ENCODE data around the gene SPRY4.

DNA sequence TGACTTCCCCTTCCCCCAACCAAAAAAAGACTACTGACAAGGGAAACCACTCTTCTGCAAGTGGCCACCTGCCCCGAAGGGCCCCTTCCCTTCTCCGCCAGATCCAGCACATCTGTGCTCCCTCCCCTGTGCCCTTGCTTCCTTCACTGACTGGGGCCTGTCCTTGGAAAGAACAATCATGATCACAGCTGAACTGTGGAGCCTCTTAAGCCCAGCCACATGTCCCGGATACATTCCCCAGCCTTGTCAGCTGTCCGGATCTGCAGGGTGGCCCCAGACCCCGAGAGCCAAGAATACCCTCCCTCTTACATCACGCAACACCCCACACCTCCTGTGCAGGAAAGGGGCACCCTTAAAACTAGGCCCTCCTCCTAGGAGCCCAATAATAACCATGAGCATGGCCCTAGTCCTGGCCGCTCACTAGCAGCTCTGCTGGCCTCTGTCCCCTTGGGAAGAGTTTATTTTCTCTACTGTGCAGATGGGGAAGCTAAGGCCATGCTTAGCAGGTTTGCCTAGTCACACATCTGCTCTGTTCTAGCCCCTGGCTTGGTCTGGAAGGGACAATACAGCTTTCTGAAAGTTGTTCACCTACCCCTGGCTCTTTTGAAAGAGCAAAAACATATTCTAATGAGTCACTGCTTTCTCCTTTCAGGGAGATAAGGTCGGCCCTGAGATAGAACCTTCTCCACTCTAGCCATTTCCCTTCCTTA lies 3.8 kb downstream of the SPRY4 start:
- TF ChIP-seq CTCF (conservative IDR thresholded peaks at IDR 0.05; ENCODE audit: low read depth, low read length) (no peak), BHLHE40 (IDR thresholded peaks at IDR 0.05; ENCODE audit: low read depth, low read length) (no peak), RAD21 (IDR thresholded peaks at IDR 0.05; ENCODE audit: low read length) (no peak), POLR2A (IDR thresholded peaks at IDR 0.05; ENCODE audit: low read depth, low read length) (no peak), SMC3 (IDR thresholded peaks at IDR 0.05; ENCODE audit: low read depth, low read length) (no peak), USF2 (IDR thresholded peaks at IDR 0.05; ENCODE audit: low read depth, low read length) (no peak), MAZ (IDR thresholded peaks at IDR 0.05; ENCODE audit: borderline replicate concordance, low read depth, low read length) (no peak), RCOR1 (IDR thresholded peaks at IDR 0.05; ENCODE audit: insufficient replicate concordance, low read length) (no peak)

All from IMR-90 (cell line).